Ecto neural progenitor cell (in vitro differentiated cells): ENCODE data around the gene CAMTA1.

ENCODE experiments used
- DNase-seq: peaks from one replicate; pipeline ENCODE4 v3.0.0-alpha.2; 2018; ENCODE audit warnings: low spot score

Gene CAMTA1

GRCh38 chr1:7284839-7285435 lies 499.7 kb downstream of the CAMTA1 start:
- DNase-seq = peak; percentile 27

GRCh38 chr1:7285856-7286454 lies 500.7 kb downstream of the CAMTA1 start:
- DNase-seq = no peak

GRCh38 chr1:7287013-7287412 lies 501.8 kb downstream of the CAMTA1 start:
- DNase-seq = no peak

- no peak for DNase-seq
These were observed 503.7 kb downstream of the CAMTA1 start for GRCh38 chr1:7288992-7289391.

GRCh38 chr1:7289694-7290093 lies 504.4 kb downstream of the CAMTA1 start:
- DNase-seq = no peak

- no peak for DNase-seq
These were observed 506.0 kb downstream of the CAMTA1 start for GRCh38 chr1:7290971-7291970.

- DNase-seq = no peak
These were observed 506.9 kb downstream of the CAMTA1 start for GRCh38 chr1:7292036-7292681.

GRCh38 chr1:7292714-7293419 lies 507.6 kb downstream of the CAMTA1 start:
- DNase-seq = no peak

GRCh38 chr1:7293702-7294629 lies 508.7 kb downstream of the CAMTA1 start:
- peak; percentile 38 for DNase-seq

- DNase-seq = peak; percentile 29
These were observed 509.4 kb downstream of the CAMTA1 start for GRCh38 chr1:7294636-7295035.

- peak; percentile 20 for DNase-seq
These were observed 510.7 kb downstream of the CAMTA1 start for GRCh38 chr1:7295946-7296345.

- DNase-seq = no peak
These were observed 511.7 kb downstream of the CAMTA1 start for GRCh38 chr1:7296968-7297367.

GRCh38 chr1:7298145-7298544 lies 512.9 kb downstream of the CAMTA1 start:
- peak; percentile 35 for DNase-seq

GRCh38 chr1:7298749-7299151 lies 513.5 kb downstream of the CAMTA1 start:
- DNase-seq = peak; percentile 25

GRCh38 chr1:7299329-7299799 lies 514.1 kb downstream of the CAMTA1 start:
- DNase-seq = peak; percentile 47

GRCh38 chr1:7299994-7300393 lies 514.7 kb downstream of the CAMTA1 start:
- no peak for DNase-seq

GRCh38 chr1:7300893-7301663 lies 515.8 kb downstream of the CAMTA1 start:
- peak; percentile 35 for DNase-seq

GRCh38 chr1:7301664-7301981 lies 516.4 kb downstream of the CAMTA1 start:
- peak; percentile 40 for DNase-seq

GRCh38 chr1:7302126-7302525 lies 516.9 kb downstream of the CAMTA1 start:
- DNase-seq = peak; percentile 11

- DNase-seq = peak; percentile 19
These were observed 517.6 kb downstream of the CAMTA1 start for GRCh38 chr1:7302873-7303272.
